Dermis lymphatic vessel endothelial cell (primary cell): ENCODE measurements around the gene HIBCH. TPM values are rescaled to one million over a fixed set of nuclear protein-coding genes. Genes with fewer than 3 reads are reported as not detected.

Experiments used
- total RNA-seq: library from RNA; depleted of rRNA; stranded (reverse); fragments of >200 nt; gene quantifications from 2 replicates; pipeline ENCODE4 v1.2.1, GENCODE V29; 2014

Gene HIBCH, protein sequence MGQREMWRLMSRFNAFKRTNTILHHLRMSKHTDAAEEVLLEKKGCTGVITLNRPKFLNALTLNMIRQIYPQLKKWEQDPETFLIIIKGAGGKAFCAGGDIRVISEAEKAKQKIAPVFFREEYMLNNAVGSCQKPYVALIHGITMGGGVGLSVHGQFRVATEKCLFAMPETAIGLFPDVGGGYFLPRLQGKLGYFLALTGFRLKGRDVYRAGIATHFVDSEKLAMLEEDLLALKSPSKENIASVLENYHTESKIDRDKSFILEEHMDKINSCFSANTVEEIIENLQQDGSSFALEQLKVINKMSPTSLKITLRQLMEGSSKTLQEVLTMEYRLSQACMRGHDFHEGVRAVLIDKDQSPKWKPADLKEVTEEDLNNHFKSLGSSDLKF
- 11.2 and 18.2 TPM in 2 replicates for total RNA-seq

GRCh38 chr2:190319555-190320498 is at the start of gene HIBCH:
Gene HIBCH, minus strand, starts transcription at chr2:190319826. Its CDS starts 76 bp downstream, at chr2:190319750.

DNA sequence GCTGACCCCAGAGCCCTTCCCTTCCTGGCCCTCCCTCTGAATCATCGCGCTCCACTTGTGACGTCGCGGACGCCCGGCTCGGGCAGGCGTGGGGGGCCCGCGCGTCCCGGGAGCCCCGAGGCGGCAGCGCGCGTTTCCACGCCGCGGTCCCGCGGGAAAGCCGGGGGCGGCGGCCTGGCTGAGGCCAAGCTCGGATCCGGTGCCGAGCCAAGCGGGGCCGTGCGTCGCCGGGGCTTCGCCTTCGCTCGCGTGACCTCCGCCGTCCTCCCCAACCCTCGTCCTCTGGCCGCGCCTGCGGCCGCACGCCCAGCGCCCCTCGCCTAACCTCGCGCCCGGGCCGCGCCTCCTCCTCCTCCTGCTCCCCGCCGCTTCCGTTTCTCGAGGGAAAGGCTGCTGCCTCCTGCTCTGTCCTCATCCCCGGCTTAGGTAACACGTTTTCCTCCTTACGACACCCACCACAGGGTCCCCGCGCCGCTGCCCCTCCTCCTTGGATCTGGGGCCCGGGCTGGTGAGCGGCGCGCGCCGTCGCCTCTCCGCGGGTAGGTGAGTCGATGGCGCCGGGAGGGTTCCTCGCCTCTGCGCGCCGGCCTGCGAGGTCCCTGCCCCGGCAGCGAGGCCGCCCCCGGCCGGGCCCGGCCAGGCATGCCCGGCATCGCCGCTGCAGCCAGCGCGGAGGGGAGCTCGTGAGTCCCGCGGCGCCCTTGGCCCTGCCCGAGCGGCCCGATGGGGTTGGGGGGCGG is 24.1 kb upstream of the HIBCH start, which contains the start of gene INPP1:
Gene INPP1 (plus strand): TSS at position 54 of the 740 bp plus-strand sequence. CDS start 16,514 bp downstream, outside the sequence.

Other genes with a start within 250 kb of the HIBCH start
- gene INPP1, start 23.8 kb upstream of the HIBCH start, total RNA-seq, result 12.0 and 15.4 TPM in 2 replicates
- gene MFSD6, start 88.5 kb upstream of the HIBCH start, total RNA-seq, result 10.4 and 10.6 TPM in 2 replicates
- gene NEMP2, start 214.9 kb upstream of the HIBCH start, total RNA-seq, result 3.4 and 4.0 TPM in 2 replicates